GM19043 (cell line): ENCODE data around the gene PLA2G4A.

Experiments used
- ATAC-seq: cut with Tn5 transposase; IDR thresholded peaks from one replicate; pipeline ENCODE4 v1.9.1; 2021; ENCODE audit warnings: low read depth; ENCODE audit not compliant: unreplicated experiment

PLA2G4A gene

GRCh38 chr1:187006896-187007295, 178.1 kb downstream of the PLA2G4A start:
- no peak for ATAC-seq

- ATAC-seq: no peak
Observed at GRCh38 chr1:187009320-187009719, 180.6 kb downstream of the PLA2G4A start.

GRCh38 chr1:187010571-187011309, 182.0 kb downstream of the PLA2G4A start:
- no peak for ATAC-seq

- ATAC-seq: no peak
Observed at GRCh38 chr1:187013582-187014200, 184.9 kb downstream of the PLA2G4A start.

- no peak for ATAC-seq
Observed at GRCh38 chr1:187018291-187018690, 189.5 kb downstream of the PLA2G4A start.

GRCh38 chr1:187027253-187027652, 198.5 kb downstream of the PLA2G4A start:
- ATAC-seq: no peak

- no peak for ATAC-seq
Observed at GRCh38 chr1:187032316-187032981, 203.7 kb downstream of the PLA2G4A start.

- no peak for ATAC-seq
Observed at GRCh38 chr1:187032982-187033692, 204.4 kb downstream of the PLA2G4A start.

- no peak for ATAC-seq
Observed at GRCh38 chr1:187033693-187034390, 205.1 kb downstream of the PLA2G4A start.

GRCh38 chr1:187034501-187034900, 205.8 kb downstream of the PLA2G4A start:
- ATAC-seq: no peak

- ATAC-seq: no peak
Observed at GRCh38 chr1:187037973-187038553, 209.3 kb downstream of the PLA2G4A start.
